ENCODE results near the gene ATP1A1. TPM values are rescaled to one million over a fixed set of nuclear protein-coding genes. Genes with fewer than 3 reads are reported as not detected.
A peak's percentile ranks its signal among the peaks of the same experiment; 100 is the strongest.

ATP1A1 gene
- total and polyA plus RNA-seq, 9 of the 15 experiments (the other 6 are each of a cell fraction or from before 2014, with no cell fraction given), result 99.3 to 513 (median 234) TPM

DNA sequence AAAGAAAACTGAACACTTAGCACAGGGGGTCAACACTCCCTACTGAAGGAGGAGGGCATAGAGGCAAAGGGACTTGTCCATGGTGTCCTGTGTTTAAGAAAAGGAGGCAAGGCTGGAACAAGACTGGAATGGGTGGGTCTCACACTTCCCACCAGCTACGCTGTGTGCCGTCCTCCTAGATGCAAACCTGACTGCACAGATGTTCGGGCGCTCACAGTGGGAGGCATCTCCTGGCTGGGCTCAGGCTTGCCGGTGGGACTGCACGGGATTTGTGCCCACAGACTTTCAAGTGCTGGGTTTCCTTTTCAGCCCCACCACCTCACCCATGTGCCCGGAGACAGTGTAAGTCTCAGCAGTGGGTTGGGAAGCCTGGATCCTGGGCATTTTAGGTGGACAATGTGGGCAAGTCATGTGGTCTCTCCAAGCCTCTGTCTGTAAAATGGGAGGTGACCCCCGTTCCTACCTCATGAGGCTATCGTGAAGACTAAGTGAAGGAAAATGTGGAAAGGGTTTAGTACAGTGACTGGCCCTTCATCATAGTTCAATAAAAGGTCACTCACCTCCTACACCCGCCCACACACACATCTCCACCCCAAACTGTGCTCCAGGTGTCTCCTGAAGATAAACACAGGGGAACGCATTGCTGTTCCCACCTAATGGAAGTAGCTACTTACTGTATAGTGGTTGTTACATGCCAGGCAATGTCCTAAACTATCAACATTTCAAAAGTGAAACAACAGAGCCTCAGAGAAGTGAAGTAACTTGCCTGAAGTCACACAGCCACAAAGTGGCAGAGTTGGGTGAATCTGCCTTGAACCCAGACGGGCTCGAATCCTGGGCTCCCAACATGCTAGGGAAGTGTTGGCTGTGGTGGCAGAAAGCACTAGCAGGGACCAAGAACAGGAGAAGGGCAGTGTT, 36.0 kb downstream of the ATP1A1 start (continued):
- TF ChIP-seq ZFP91 (CRISPR knock-in tag; IDR thresholded peaks at IDR 0.05) (no peak), CTCF (IDR thresholded peaks at IDR 0.05 in 2 of 3, conservative IDR thresholded peaks at IDR 0.05 in 1 of 3; ENCODE audit: insufficient read depth in 2 of 3, low read depth in 1 of 3, low read length in 3 of 3) (no peak), DDX20 (tag; IDR thresholded peaks at IDR 0.05; ENCODE audit: low read depth) (no peak), TAF1 (IDR thresholded peaks at IDR 0.05; ENCODE audit: control insufficient read depth, extremely low read depth, insufficient read depth, low read length, severe bottlenecking) (peak; percentile 44), ZNF561 (CRISPR knock-in tag; conservative IDR thresholded peaks at IDR 0.05) (no peak), ESRRA (IDR thresholded peaks at IDR 0.05; ENCODE audit: borderline replicate concordance, low read depth) (no peak; the same call in 1 of the 2 replicates), BRCA1 (IDR thresholded peaks at IDR 0.05) (no peak), BRCA1 (CRISPR knock-in tag; IDR thresholded peaks at IDR 0.05) (no peak), DEAF1 (CRISPR knock-in tag; IDR thresholded peaks at IDR 0.05) (no peak), TCF7 (IDR thresholded peaks at IDR 0.05; ENCODE audit: borderline replicate concordance) (0 out of 2 replicates have a peak, but pooled peaks have one; percentile 15), SRSF1 (IDR thresholded peaks at IDR 0.05; ENCODE audit: low read depth, low read length) (no peak), CREBBP (IDR thresholded peaks at IDR 0.05; ENCODE audit: low read depth, low read length) (no peak), NCOA4 (IDR thresholded peaks at IDR 0.05; ENCODE audit: partially characterized antibody) (peak; percentile 26), GTF2B (IDR thresholded peaks at IDR 0.05; ENCODE audit: extremely low read depth, insufficient read length) (no peak), ZBTB8A (IDR thresholded peaks at IDR 0.05; ENCODE audit: partially characterized antibody) (no peak)
- TF ChIP-seq, protein P1, sequence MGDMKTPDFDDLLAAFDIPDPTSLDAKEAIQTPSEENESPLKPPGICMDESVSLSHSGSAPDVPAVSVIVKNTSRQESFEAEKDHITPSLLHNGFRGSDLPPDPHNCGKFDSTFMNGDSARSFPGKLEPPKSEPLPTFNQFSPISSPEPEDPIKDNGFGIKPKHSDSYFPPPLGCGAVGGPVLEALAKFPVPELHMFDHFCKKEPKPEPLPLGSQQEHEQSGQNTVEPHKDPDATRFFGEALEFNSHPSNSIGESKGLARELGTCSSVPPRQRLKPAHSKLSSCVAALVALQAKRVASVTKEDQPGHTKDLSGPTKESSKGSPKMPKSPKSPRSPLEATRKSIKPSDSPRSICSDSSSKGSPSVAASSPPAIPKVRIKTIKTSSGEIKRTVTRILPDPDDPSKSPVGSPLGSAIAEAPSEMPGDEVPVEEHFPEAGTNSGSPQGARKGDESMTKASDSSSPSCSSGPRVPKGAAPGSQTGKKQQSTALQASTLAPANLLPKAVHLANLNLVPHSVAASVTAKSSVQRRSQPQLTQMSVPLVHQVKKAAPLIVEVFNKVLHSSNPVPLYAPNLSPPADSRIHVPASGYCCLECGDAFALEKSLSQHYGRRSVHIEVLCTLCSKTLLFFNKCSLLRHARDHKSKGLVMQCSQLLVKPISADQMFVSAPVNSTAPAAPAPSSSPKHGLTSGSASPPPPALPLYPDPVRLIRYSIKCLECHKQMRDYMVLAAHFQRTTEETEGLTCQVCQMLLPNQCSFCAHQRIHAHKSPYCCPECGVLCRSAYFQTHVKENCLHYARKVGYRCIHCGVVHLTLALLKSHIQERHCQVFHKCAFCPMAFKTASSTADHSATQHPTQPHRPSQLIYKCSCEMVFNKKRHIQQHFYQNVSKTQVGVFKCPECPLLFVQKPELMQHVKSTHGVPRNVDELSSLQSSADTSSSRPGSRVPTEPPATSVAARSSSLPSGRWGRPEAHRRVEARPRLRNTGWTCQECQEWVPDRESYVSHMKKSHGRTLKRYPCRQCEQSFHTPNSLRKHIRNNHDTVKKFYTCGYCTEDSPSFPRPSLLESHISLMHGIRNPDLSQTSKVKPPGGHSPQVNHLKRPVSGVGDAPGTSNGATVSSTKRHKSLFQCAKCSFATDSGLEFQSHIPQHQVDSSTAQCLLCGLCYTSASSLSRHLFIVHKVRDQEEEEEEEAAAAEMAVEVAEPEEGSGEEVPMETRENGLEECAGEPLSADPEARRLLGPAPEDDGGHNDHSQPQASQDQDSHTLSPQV (IDR thresholded peaks at IDR 0.05), result peak; percentile 89
